Measurements from ENCODE around the gene IFI16. TPM values are rescaled to one million over a fixed set of nuclear protein-coding genes. Genes with fewer than 3 reads are reported as not detected.

The IFI16 gene
- total and polyA plus RNA-seq, 2 experiments from 2014 or later, result 25.1 to 31.8 TPM

DNA sequence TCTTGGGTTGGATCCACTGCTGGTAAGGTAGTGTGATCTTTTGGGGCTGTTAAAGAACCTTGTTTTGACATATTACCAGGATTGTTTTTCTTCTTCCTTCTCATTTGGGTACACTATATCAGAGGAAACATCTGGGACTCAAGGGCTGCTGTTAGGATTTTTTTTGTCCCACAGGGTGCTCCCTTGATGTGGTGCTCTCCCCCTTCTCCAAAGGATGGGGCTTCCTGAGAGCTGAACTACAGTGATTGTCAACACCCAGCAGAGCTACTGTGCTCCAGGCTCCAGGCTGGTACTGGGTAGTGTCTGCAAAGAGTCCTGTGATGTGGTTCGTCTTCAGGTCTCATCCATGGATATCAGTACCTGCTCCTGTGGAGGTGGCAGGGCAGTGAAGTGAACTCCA is 20.6 kb downstream of the IFI16 start:
- H3K36me3 ChIP-seq (replicated peaks; ENCODE audit: insufficient read depth, low read depth), result no peaks in the 10 kb centered on the region
- TF ChIP-seq, protein P1, sequence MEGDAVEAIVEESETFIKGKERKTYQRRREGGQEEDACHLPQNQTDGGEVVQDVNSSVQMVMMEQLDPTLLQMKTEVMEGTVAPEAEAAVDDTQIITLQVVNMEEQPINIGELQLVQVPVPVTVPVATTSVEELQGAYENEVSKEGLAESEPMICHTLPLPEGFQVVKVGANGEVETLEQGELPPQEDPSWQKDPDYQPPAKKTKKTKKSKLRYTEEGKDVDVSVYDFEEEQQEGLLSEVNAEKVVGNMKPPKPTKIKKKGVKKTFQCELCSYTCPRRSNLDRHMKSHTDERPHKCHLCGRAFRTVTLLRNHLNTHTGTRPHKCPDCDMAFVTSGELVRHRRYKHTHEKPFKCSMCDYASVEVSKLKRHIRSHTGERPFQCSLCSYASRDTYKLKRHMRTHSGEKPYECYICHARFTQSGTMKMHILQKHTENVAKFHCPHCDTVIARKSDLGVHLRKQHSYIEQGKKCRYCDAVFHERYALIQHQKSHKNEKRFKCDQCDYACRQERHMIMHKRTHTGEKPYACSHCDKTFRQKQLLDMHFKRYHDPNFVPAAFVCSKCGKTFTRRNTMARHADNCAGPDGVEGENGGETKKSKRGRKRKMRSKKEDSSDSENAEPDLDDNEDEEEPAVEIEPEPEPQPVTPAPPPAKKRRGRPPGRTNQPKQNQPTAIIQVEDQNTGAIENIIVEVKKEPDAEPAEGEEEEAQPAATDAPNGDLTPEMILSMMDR (IDR thresholded peaks at IDR 0.05; ENCODE audit: poor library complexity), result no peak
- TF ChIP-seq EZH2phosphoT487 (IDR thresholded peaks at IDR 0.05; ENCODE audit: low read depth, severe bottlenecking, unreplicated experiment) (no peak), EZH2 (IDR thresholded peaks at IDR 0.05; ENCODE audit: borderline replicate concordance) (no peak)
- H2AFZ ChIP-seq, result no peak overlapping the region
- H4K20me1 ChIP-seq (ENCODE audit: insufficient read depth, poor library complexity, severe bottlenecking), result no peaks in the 10 kb centered on the region
- no peak for DNase-seq (ENCODE audit: low spot score)
- H3K9me2 ChIP-seq (replicated peaks; ENCODE audit: insufficient read depth), result no peaks in the 10 kb centered on the region
- H3K4me2 ChIP-seq, result no peak overlapping the region
- H3K79me2 ChIP-seq, result peaks cover 28% of the 10 kb centered on the region
- H3K4me3 ChIP-seq, result no peak overlapping the region
- no peaks in the 10 kb centered on the region for H3K9me3 ChIP-seq (ENCODE audit: low read depth)
- H3K4me1 ChIP-seq (ENCODE audit: insufficient read depth), result no peaks in the 10 kb centered on the region
- whole genome bisulfite sequencing (ENCODE audit: low lambda C conversion rate, missing lambda C conversion rate), result 96% methylated on average over 1 of the region's 1 CpG
- H3K27me3 ChIP-seq, result no peaks in the 10 kb centered on the region
- no peak overlapping the region for H3K27ac ChIP-seq

DNA sequence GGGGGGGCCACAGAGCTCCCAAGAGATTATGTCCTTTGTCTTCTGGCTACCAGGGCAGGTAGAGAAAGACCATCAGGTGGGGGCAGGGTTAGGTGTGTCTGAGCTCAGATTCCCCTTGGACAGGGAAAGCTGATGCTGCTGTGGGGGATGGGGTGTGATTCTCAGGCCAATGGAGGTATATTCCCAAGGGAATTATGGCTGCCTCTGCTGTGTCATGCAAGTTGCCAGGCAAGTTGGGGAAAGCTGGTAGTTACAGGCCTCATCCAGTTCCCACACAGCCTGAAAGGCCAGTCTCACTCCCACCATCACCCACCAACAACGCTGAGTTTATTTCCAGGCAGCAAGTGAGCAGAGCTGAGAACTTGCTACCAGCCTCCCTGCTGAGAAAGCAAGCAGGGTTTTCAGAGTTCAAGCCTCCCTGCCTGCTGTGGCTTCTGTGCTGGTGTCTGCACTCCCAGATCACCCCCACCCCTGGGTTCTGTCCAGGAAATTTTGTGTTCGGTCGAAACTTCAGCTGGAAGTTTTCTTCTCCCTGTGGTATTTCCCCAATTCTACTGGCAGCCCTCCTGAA is 21.3 kb downstream of the IFI16 start:
- Histone ChIP-seq H2AFZ (no peak overlapping the region), H3K4me3 (no peak overlapping the region), H3K4me1 (ENCODE audit: insufficient read depth) (no peaks in the 10 kb centered on the region), H3K4me2 (no peak overlapping the region), H3K9me3 (ENCODE audit: low read depth) (no peaks in the 10 kb centered on the region), H3K27ac (no peak overlapping the region), H4K20me1 (ENCODE audit: insufficient read depth, poor library complexity, severe bottlenecking) (no peaks in the 10 kb centered on the region), H3K36me3 (replicated peaks; ENCODE audit: insufficient read depth, low read depth) (no peaks in the 10 kb centered on the region), H3K9me2 (replicated peaks; ENCODE audit: insufficient read depth) (no peaks in the 10 kb centered on the region), H3K79me2 (peaks cover 24% of the 10 kb centered on the region), H3K27me3 (no peaks in the 10 kb centered on the region)
- 68% methylated on average over 3 of the region's 3 CpGs for WGBS (ENCODE audit: low lambda C conversion rate, missing lambda C conversion rate)
- no peak for DNase-seq (ENCODE audit: low spot score)
- TF ChIP-seq, protein P1 (IDR thresholded peaks at IDR 0.05; ENCODE audit: poor library complexity), result no peak
- TF ChIP-seq EZH2 (IDR thresholded peaks at IDR 0.05; ENCODE audit: borderline replicate concordance), result no peak
- TF ChIP-seq EZH2phosphoT487 (IDR thresholded peaks at IDR 0.05; ENCODE audit: low read depth, severe bottlenecking, unreplicated experiment), result no peak

DNA sequence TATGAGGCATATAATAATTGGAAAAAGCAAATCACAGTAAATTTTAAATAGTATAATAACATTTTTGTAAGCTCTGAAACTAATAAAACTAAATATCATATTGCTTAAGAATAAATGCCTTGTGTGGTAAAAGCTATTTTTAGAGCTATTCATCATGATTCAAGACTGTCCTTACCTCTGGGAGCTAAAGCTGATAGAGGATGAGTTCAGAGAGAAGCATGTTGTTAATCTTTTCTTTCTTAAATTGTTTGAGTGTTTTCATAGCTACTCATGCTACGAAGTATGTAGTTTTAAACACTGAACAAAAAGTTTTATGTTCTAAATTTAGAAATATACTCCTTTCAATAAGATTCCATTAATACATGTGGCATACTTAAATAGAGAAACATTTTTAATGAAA is 30.5 kb downstream of the IFI16 start:
- TF ChIP-seq, protein P1 (IDR thresholded peaks at IDR 0.05; ENCODE audit: poor library complexity), result no peak
- TF ChIP-seq EZH2 (IDR thresholded peaks at IDR 0.05; ENCODE audit: borderline replicate concordance) (no peak), EZH2phosphoT487 (IDR thresholded peaks at IDR 0.05; ENCODE audit: low read depth, severe bottlenecking, unreplicated experiment) (no peak)
- no peak overlapping the region for H3K4me3 ChIP-seq
- WGBS (ENCODE audit: low lambda C conversion rate, missing lambda C conversion rate), result 87% methylated on average over 1 of the region's 1 CpG
- H3K27ac ChIP-seq, result no peak overlapping the region
- no peak overlapping the region for H3K4me2 ChIP-seq
- no peaks in the 10 kb centered on the region for H3K36me3 ChIP-seq (replicated peaks; ENCODE audit: insufficient read depth, low read depth)
- H3K79me2 ChIP-seq, result no peaks in the 10 kb centered on the region
- H4K20me1 ChIP-seq (ENCODE audit: insufficient read depth, poor library complexity, severe bottlenecking), result no peaks in the 10 kb centered on the region
- no peaks in the 10 kb centered on the region for H3K27me3 ChIP-seq
- no peak for DNase-seq (ENCODE audit: low spot score)
- no peaks in the 10 kb centered on the region for H3K9me3 ChIP-seq (ENCODE audit: low read depth)
- no peaks in the 10 kb centered on the region for H3K9me2 ChIP-seq (replicated peaks; ENCODE audit: insufficient read depth)
- H3K4me1 ChIP-seq (ENCODE audit: insufficient read depth), result no peaks in the 10 kb centered on the region
- H2AFZ ChIP-seq, result no peak overlapping the region
